HT1080 (cell line): Measurements from ENCODE around the gene ZNF497. TPM values are rescaled to one million over a fixed set of nuclear protein-coding genes. Genes with fewer than 3 reads are reported as not detected.
A peak's percentile ranks its signal among the peaks of the same experiment; 100 is the strongest.
"Not testable (repeated sequence)": the region's sequence is repeated elsewhere in the genome, so short reads cannot be mapped to it uniquely, and the experiment has no call there.

Experiments used
- DNase-seq: peaks from one replicate; pipeline ENCODE4 v3.0.0-alpha.2; 2015; ENCODE audit warnings: low read depth
- polyA plus RNA-seq, 2 experiments: library from polyadenylated mRNA; depleted of rRNA; stranded (reverse); fragments of >200 nt; gene quantifications; 2 replicates each; pipeline ENCODE4 v1.2.3, GENCODE V29; 2015
- total RNA-seq: library from RNA; depleted of rRNA; stranded (reverse); fragments of >200 nt; shearing (Covaris generic); gene quantifications from 2 replicates; pipeline ENCODE4 v1.2.3, GENCODE V29; 2014; rRNA removed

ZNF497 gene
- 0.67 and 2.1 TPM in 2 replicates for total RNA-seq
- 0.42 and 0.45 TPM in 2 replicates for polyA plus RNA-seq (2015; cell fraction: cytosol; rRNA removed)
- polyA plus RNA-seq (2015; cell fraction: nucleus; rRNA removed): 0.86 and 2.1 TPM in 2 replicates

- DNase-seq: peak; percentile 97
Observed at GRCh38 chr19:58362272-58362994, at the start of gene ZNF497. TSS of gene ZNF497 (minus strand) at chr19:58362751. CDS start at chr19:58357635, 5,116 bp downstream.

- DNase-seq: peak; percentile 48
Observed at GRCh38 chr19:58409010-58409790, 46.6 kb upstream of the ZNF497 start.

GRCh38 chr19:58408152-58409009 is 45.8 kb upstream of the ZNF497 start, which contains the start of gene ZNF584:
TSS of gene ZNF584 (plus strand) at chr19:58408649. CDS start at chr19:58409148, 499 bp downstream.
- peak; percentile 91 for DNase-seq

GRCh38 chr19:58407658-58408151 is 45.2 kb upstream of the ZNF497 start:
- DNase-seq: no peak

GRCh38 chr19:58406818-58407657 is 44.5 kb upstream of the ZNF497 start:
- DNase-seq: no peak

GRCh38 chr19:58403920-58404478 is 41.4 kb upstream of the ZNF497 start:
- DNase-seq: not testable (repeated sequence)

GRCh38 chr19:58401840-58402421 is 39.4 kb upstream of the ZNF497 start:
- no peak for DNase-seq

- DNase-seq: peak; percentile 99
Observed at GRCh38 chr19:58400916-58401839, 38.6 kb upstream of the ZNF497 start.

GRCh38 chr19:58400316-58400915 is 37.9 kb upstream of the ZNF497 start:
- no peak for DNase-seq

- no peak for DNase-seq
Observed at GRCh38 chr19:58399903-58400302, 37.4 kb upstream of the ZNF497 start.

- no peak for DNase-seq
Observed at GRCh38 chr19:58398545-58398944, 36.0 kb upstream of the ZNF497 start.

GRCh38 chr19:58398087-58398486 is 35.5 kb upstream of the ZNF497 start:
- DNase-seq: no peak

- DNase-seq: no peak
Observed at GRCh38 chr19:58397533-58398037, 35.0 kb upstream of the ZNF497 start.

GRCh38 chr19:58396691-58397532 is 34.4 kb upstream of the ZNF497 start:
- no peak for DNase-seq

GRCh38 chr19:58395979-58396627 is 33.6 kb upstream of the ZNF497 start:
- DNase-seq: no peak
